HEK293 (cell line): Measurements from ENCODE around the gene MTA3.

Source experiments
- CTCF ChIA-PET: fragments of 350-600 bp; formaldehyde crosslinking; extraction: SDS; loops from one replicate; lab custom pipeline; 2021; ENCODE audit warnings: antibody characterized with exemption; lab: Yijun Ruan, JAX
- POLR2A ChIA-PET: fragments of 300-600 bp; formaldehyde crosslinking; extraction: SDS; loops from one replicate; lab custom pipeline; 2020; ENCODE audit warnings: antibody characterized with exemption, inconsistent platforms; lab: Yijun Ruan, JAX
- H3K27ac ChIP-seq: fragments of 200-500 bp; sonication (Bioruptor generic); 2 replicates; pipeline ENCODE4 v1.5.1; 2014; ENCODE audit warnings: low read depth, low read length, control low read depth, inconsistent platforms; ENCODE audit errors: extremely low read depth
- H3K36me3 ChIP-seq, 2 experiments: fragments of 200-500 bp in 1 of 2; sonication (Bioruptor generic) in 1 of 2; 1 replicate in 1 of 2; 2 replicates in 1 of 2; pipeline ENCODE4 v1.5.1; 2014 to 2017; ENCODE audit warnings: inconsistent platforms in 2 of 2, low read length in 2 of 2; ENCODE audit not compliant: control insufficient read depth in 2 of 2, insufficient read depth in 1 of 2
- H3K4me1 ChIP-seq: fragments of 200-500 bp; sonication (Bioruptor generic); 2 replicates; pipeline ENCODE4 v1.5.1; 2014; ENCODE audit warnings: mild to moderate bottlenecking, low read length, inconsistent platforms; ENCODE audit not compliant: control insufficient read depth, insufficient read depth
- H3K4me3 ChIP-seq: 2 replicates; pipeline ENCODE4 v1.5.1; 2011; ENCODE audit warnings: low read depth, mild to moderate bottlenecking, control low read depth, low read length, moderate library complexity
- H3K9me3 ChIP-seq: fragments of 200-500 bp; sonication (Bioruptor generic); 2 replicates; pipeline ENCODE4 v1.5.1; 2014; ENCODE audit warnings: low read depth, low read length, inconsistent platforms; ENCODE audit not compliant: control insufficient read depth, insufficient read depth
- GLI2 ChIP-seq: fragments of 450-650 bp; formaldehyde crosslinking; IDR thresholded peaks from 2 replicates; pipeline ENCODE4; 2017; ENCODE audit warnings: missing biosample characterization, missing genetic modification characterization, low read depth, borderline replicate concordance
- OSR2 ChIP-seq: fragments of 450-650 bp; formaldehyde crosslinking; IDR thresholded peaks from 2 replicates; pipeline ENCODE4 v1.5.1; 2016; ENCODE audit warnings: missing biosample characterization, missing genetic modification characterization
- ZBTB21 ChIP-seq: fragments of 450-650 bp; formaldehyde crosslinking; IDR thresholded peaks from 2 replicates; pipeline ENCODE4 v1.5.1; 2017; ENCODE audit warnings: missing biosample characterization, missing genetic modification characterization
- ZBTB26 ChIP-seq: fragments of 450-650 bp; formaldehyde crosslinking; optimal IDR thresholded peaks from 2 replicates; pipeline ENCODE3; 2016; ENCODE audit warnings: missing biosample characterization, mild to moderate bottlenecking, missing genetic modification characterization
- ZNF10 ChIP-seq: fragments of 450-650 bp; formaldehyde crosslinking; IDR thresholded peaks from 2 replicates; pipeline ENCODE4 v1.5.1; 2017; ENCODE audit warnings: missing biosample characterization, missing genetic modification characterization
- ZNF138 ChIP-seq: fragments of 450-650 bp; formaldehyde crosslinking; IDR thresholded peaks from 2 replicates; pipeline ENCODE4 v1.5.1; 2016; ENCODE audit warnings: missing biosample characterization, missing genetic modification characterization, borderline replicate concordance
- ZNF157 ChIP-seq: fragments of 450-650 bp; formaldehyde crosslinking; IDR thresholded peaks from 2 replicates; pipeline ENCODE4 v1.5.1; 2016; ENCODE audit warnings: missing biosample characterization, missing genetic modification characterization
- ZNF19 ChIP-seq: fragments of 450-650 bp; formaldehyde crosslinking; IDR thresholded peaks from 2 replicates; pipeline ENCODE4; 2016; ENCODE audit warnings: missing biosample characterization, missing genetic modification characterization, low read depth
- ZNF223 ChIP-seq: fragments of 450-650 bp; formaldehyde crosslinking; IDR thresholded peaks from 2 replicates; pipeline ENCODE4 v1.5.1; 2016; ENCODE audit warnings: missing biosample characterization, missing genetic modification characterization
- ZNF24 ChIP-seq: fragments of 450-650 bp; formaldehyde crosslinking; IDR thresholded peaks from 2 replicates; pipeline ENCODE4 v1.5.1; 2016; ENCODE audit warnings: missing biosample characterization, missing genetic modification characterization
- ZNF354C ChIP-seq: fragments of 450-650 bp; formaldehyde crosslinking; IDR thresholded peaks from 2 replicates; pipeline ENCODE4 v1.5.1; 2016; ENCODE audit warnings: missing biosample characterization, missing genetic modification characterization, low read depth, borderline replicate concordance
- ZNF391 ChIP-seq: fragments of 450-650 bp; formaldehyde crosslinking; IDR thresholded peaks from 2 replicates; pipeline ENCODE4 v1.5.1; 2016; ENCODE audit warnings: low read depth, missing biosample characterization, missing genetic modification characterization, borderline replicate concordance
- ZNF394 ChIP-seq: fragments of 450-650 bp; formaldehyde crosslinking; IDR thresholded peaks from 2 replicates; pipeline ENCODE4 v1.5.1; 2016; ENCODE audit warnings: missing biosample characterization, missing genetic modification characterization, mild to moderate bottlenecking, moderate library complexity, borderline replicate concordance
- ZNF416 ChIP-seq: fragments of 450-650 bp; formaldehyde crosslinking; IDR thresholded peaks from 2 replicates; pipeline ENCODE4 v1.5.1; 2016; ENCODE audit warnings: missing biosample characterization, missing genetic modification characterization
- ZNF623 ChIP-seq: fragments of 450-650 bp; formaldehyde crosslinking; IDR thresholded peaks from 2 replicates; pipeline ENCODE4 v1.5.1; 2016; ENCODE audit warnings: missing biosample characterization, missing genetic modification characterization
- ZNF76 ChIP-seq: fragments of 450-650 bp; formaldehyde crosslinking; IDR thresholded peaks from 2 replicates; pipeline ENCODE4; 2016; ENCODE audit warnings: low read depth, missing biosample characterization, missing genetic modification characterization, borderline replicate concordance
- ZNF768 ChIP-seq: fragments of 450-650 bp; formaldehyde crosslinking; IDR thresholded peaks from 2 replicates; pipeline ENCODE4 v1.5.1; 2018; ENCODE audit warnings: missing biosample characterization, mild to moderate bottlenecking, missing genetic modification characterization
- ZSCAN16 ChIP-seq: fragments of 450-650 bp; formaldehyde crosslinking; IDR thresholded peaks from 2 replicates; pipeline ENCODE4 v1.5.1; 2016; ENCODE audit warnings: missing biosample characterization, missing genetic modification characterization
- TF ChIP-seq, protein P1 (sequence below): fragments of 450-650 bp; formaldehyde crosslinking; IDR thresholded peaks from 2 replicates; pipeline ENCODE4 v1.5.1; 2016; ENCODE audit warnings: missing biosample characterization, missing genetic modification characterization
- TF ChIP-seq, protein P2 (sequence below): sonication (generic); formaldehyde crosslinking; IDR thresholded peaks from 2 replicates; pipeline ENCODE4 v1.8.1; 2022; ENCODE audit warnings: mild to moderate bottlenecking, moderate library complexity, missing genetic modification reagents

Gene MTA3

DNA sequence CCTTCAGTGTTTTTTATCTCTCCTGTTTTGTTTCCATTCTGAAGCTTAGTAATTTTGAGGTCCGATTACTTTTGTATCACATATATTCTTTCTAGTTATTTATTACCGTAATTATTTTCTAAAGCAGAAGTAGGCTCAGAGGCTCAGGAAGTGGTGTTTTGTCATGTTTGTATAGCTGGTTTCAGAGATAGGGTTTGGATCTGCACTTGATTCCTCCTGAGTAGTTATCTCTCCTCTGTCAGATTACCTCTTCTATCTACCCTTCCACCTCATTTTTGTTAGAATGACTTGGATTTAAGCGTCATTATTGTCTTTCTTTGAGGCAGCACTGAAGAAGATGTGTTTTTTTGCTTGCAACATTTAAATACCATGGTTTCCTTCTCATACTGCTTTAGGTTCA is 95.4 kb downstream of the MTA3 start (continued):
- TF ChIP-seq ZNF391 (tag by site-specific recombination) = no peak

- Histone ChIP-seq H3K27ac (no peak overlapping the region), H3K4me1 (no peaks in the 10 kb centered on the region), H3K9me3 (no peaks in the 10 kb centered on the region), H3K4me3 (no peak overlapping the region), H3K36me3 (peaks cover 5 to 18% of the 10 kb centered on the region in 2 experiments; a peak in 2 of 3 replicates)
- ChIA-PET POLR2A (no interaction called here), CTCF (interaction anchor here (0.5 to 2.3 kb wide), 5 partner anchors 11 to 289 kb away, joined by 3 to 14 read pairs (median 3); no protein-coding TSS in a partner anchor)
- TF ChIP-seq ZNF223 (tag by site-specific recombination) = no peak
- TF ChIP-seq ZNF24 = no peak
- TF ChIP-seq ZNF394 (tag by site-specific recombination) = no peak
- no peak for TF ChIP-seq ZNF416 (tag by site-specific recombination)
- no peak for TF ChIP-seq ZNF76 (tag by site-specific recombination)
- no peak for TF ChIP-seq GLI2
Observed at GRCh38 chr2:42673989-42674579, 105.7 kb downstream of the MTA3 start.

GRCh38 chr2:42675815-42676214 is 107.4 kb downstream of the MTA3 start:
- CTCF ChIA-PET = interaction anchor here (2.3 kb wide), 1 partner anchor 13 kb away, joined by 14 read pairs; no protein-coding TSS in a partner anchor
- no peak for TF ChIP-seq ZSCAN16
- TF ChIP-seq, protein P1, sequence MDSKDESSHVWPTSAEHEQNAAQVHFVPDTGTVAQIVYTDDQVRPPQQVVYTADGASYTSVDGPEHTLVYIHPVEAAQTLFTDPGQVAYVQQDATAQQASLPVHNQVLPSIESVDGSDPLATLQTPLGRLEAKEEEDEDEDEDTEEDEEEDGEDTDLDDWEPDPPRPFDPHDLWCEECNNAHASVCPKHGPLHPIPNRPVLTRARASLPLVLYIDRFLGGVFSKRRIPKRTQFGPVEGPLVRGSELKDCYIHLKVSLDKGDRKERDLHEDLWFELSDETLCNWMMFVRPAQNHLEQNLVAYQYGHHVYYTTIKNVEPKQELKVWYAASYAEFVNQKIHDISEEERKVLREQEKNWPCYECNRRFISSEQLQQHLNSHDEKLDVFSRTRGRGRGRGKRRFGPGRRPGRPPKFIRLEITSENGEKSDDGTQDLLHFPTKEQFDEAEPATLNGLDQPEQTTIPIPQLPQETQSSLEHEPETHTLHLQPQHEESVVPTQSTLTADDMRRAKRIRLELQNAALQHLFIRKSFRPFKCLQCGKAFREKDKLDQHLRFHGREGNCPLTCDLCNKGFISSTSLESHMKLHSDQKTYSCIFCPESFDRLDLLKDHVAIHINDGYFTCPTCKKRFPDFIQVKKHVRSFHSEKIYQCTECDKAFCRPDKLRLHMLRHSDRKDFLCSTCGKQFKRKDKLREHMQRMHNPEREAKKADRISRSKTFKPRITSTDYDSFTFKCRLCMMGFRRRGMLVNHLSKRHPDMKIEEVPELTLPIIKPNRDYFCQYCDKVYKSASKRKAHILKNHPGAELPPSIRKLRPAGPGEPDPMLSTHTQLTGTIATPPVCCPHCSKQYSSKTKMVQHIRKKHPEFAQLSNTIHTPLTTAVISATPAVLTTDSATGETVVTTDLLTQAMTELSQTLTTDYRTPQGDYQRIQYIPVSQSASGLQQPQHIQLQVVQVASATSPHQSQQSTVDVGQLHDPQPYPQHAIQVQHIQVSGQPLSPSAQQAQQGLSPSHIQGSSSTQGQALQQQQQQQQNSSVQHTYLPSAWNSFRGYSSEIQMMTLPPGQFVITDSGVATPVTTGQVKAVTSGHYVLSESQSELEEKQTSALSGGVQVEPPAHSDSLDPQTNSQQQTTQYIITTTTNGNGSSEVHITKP = no peak
- TF ChIP-seq ZNF157 = no peak
- TF ChIP-seq ZNF623 (tag by site-specific recombination) = no peak
- TF ChIP-seq ZBTB26 (tag by site-specific recombination) = no peak
- no peak for TF ChIP-seq ZNF10 (tag by site-specific recombination)
- no peak for TF ChIP-seq ZNF768 (tag by site-specific recombination)
- no peak for TF ChIP-seq OSR2
- TF ChIP-seq ZNF138 (tag by site-specific recombination) = no peak
- TF ChIP-seq, protein P2, sequence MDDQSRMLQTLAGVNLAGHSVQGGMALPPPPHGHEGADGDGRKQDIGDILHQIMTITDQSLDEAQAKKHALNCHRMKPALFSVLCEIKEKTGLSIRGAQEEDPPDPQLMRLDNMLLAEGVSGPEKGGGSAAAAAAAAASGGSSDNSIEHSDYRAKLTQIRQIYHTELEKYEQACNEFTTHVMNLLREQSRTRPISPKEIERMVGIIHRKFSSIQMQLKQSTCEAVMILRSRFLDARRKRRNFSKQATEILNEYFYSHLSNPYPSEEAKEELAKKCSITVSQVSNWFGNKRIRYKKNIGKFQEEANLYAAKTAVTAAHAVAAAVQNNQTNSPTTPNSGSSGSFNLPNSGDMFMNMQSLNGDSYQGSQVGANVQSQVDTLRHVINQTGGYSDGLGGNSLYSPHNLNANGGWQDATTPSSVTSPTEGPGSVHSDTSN = no peak
- TF ChIP-seq ZNF354C (tag by site-specific recombination) = no peak
- no peak for TF ChIP-seq ZNF19 (tag by site-specific recombination)
- TF ChIP-seq ZBTB21 (tag by site-specific recombination) = no peak
- Histone ChIP-seq H3K9me3 (no peaks in the 10 kb centered on the region), H3K4me3 (no peak overlapping the region), H3K4me1 (no peaks in the 10 kb centered on the region), H3K27ac (no peak overlapping the region), H3K36me3 (peaks cover 5 to 23% of the 10 kb centered on the region in 2 experiments; a peak in 2 of 3 replicates)
- POLR2A ChIA-PET = no interaction called here
